ENCODE results near the gene CHCT1.

DNA sequence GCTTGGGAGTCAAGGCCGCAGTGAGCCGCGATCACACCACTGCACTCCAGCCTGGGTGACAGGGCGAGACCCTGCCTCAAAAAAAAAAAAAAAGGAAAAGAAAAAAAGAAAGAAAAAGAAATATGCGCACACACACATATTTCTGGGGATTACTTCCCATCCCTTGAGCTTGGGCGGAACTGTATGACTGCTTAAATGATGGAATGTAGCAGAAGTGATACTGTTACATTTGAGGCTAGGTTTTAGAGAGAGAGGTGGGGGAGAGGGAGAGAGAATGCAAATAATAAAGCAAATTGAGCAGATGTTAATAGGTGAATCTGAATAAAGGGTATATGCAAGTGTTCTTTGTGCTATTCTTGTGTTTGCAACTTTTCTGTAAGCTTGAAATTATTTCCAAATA, 18.3 kb upstream of the CHCT1 start:
- TF ChIP-seq, protein P1, sequence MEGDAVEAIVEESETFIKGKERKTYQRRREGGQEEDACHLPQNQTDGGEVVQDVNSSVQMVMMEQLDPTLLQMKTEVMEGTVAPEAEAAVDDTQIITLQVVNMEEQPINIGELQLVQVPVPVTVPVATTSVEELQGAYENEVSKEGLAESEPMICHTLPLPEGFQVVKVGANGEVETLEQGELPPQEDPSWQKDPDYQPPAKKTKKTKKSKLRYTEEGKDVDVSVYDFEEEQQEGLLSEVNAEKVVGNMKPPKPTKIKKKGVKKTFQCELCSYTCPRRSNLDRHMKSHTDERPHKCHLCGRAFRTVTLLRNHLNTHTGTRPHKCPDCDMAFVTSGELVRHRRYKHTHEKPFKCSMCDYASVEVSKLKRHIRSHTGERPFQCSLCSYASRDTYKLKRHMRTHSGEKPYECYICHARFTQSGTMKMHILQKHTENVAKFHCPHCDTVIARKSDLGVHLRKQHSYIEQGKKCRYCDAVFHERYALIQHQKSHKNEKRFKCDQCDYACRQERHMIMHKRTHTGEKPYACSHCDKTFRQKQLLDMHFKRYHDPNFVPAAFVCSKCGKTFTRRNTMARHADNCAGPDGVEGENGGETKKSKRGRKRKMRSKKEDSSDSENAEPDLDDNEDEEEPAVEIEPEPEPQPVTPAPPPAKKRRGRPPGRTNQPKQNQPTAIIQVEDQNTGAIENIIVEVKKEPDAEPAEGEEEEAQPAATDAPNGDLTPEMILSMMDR (IDR thresholded peaks at IDR 0.05), result no peak
- TF ChIP-seq POLR2AphosphoS5 (IDR thresholded peaks at IDR 0.05; ENCODE audit: low read depth, low read length), result no peak
- TF ChIP-seq, protein P2, sequence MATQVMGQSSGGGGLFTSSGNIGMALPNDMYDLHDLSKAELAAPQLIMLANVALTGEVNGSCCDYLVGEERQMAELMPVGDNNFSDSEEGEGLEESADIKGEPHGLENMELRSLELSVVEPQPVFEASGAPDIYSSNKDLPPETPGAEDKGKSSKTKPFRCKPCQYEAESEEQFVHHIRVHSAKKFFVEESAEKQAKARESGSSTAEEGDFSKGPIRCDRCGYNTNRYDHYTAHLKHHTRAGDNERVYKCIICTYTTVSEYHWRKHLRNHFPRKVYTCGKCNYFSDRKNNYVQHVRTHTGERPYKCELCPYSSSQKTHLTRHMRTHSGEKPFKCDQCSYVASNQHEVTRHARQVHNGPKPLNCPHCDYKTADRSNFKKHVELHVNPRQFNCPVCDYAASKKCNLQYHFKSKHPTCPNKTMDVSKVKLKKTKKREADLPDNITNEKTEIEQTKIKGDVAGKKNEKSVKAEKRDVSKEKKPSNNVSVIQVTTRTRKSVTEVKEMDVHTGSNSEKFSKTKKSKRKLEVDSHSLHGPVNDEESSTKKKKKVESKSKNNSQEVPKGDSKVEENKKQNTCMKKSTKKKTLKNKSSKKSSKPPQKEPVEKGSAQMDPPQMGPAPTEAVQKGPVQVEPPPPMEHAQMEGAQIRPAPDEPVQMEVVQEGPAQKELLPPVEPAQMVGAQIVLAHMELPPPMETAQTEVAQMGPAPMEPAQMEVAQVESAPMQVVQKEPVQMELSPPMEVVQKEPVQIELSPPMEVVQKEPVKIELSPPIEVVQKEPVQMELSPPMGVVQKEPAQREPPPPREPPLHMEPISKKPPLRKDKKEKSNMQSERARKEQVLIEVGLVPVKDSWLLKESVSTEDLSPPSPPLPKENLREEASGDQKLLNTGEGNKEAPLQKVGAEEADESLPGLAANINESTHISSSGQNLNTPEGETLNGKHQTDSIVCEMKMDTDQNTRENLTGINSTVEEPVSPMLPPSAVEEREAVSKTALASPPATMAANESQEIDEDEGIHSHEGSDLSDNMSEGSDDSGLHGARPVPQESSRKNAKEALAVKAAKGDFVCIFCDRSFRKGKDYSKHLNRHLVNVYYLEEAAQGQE (IDR thresholded peaks at IDR 0.05; ENCODE audit: insufficient read depth in 1 of 2, low read depth in 2 of 2, low read length in 1 of 2), result no peak
- TF ChIP-seq SIN3A (IDR thresholded peaks at IDR 0.05; ENCODE audit: borderline replicate concordance, insufficient read depth, low read depth, low read length), result no peak

Measured in Panc1 (cell line).